ENCODE results near the gene NLGN1.

GRCh38 chr3:173531602-173532001 lies 134.1 kb downstream of the NLGN1 start:
- TF ChIP-seq CTCF (IDR thresholded peaks at IDR 0.05) (no peak), POLR2A (IDR thresholded peaks at IDR 0.05) (no peak), POLR2AphosphoS5 (IDR thresholded peaks at IDR 0.05) (no peak)
